Breast epithelium (tissue), 4 donors: ENCODE measurements around the gene ARL6IP5. TPM values are rescaled to one million over a fixed set of nuclear protein-coding genes. Genes with fewer than 3 reads are reported as not detected.

Experiments used
- DNase-seq, 2 donors: peaks; one replicate each; pipeline ENCODE4 v3.0.0-alpha.2; 2019; ENCODE audit warnings: low spot score in 2 of 2
- H3K27ac ChIP-seq, 2 donors: fragments of 200-600 bp; sonication (generic) in 1 of 2; one replicate each; pipeline ENCODE4 v1.5.1; 2016 to 2019; ENCODE audit warnings: mild to moderate bottlenecking in 1 of 2
- H3K27me3 ChIP-seq, 2 donors: fragments of 200-600 bp; sonication (generic) in 1 of 2; one replicate each; pipeline versions ENCODE4 v1.5.1 to v1.6.0; 2017 to 2019; ENCODE audit warnings: control low read depth in 1 of 2, mild to moderate bottlenecking in 1 of 2
- H3K36me3 ChIP-seq: fragments of 200-600 bp; one replicate; pipeline ENCODE4 v1.5.1; 2019
- H3K4me1 ChIP-seq, 2 donors: fragments of 200-600 bp; sonication (generic); one replicate each; pipeline ENCODE4 v1.5.1; 2016 to 2019; ENCODE audit warnings: control low read depth in 1 of 2
- H3K4me3 ChIP-seq, 3 donors: fragments of 200-600 bp; sonication (generic); 1 replicate in 2 of 3; 2 replicates in 1 of 3; pipeline ENCODE4 v1.5.1; 2016 to 2019; ENCODE audit warnings: mild to moderate bottlenecking in 3 of 3, moderate library complexity in 2 of 3
- H3K9me3 ChIP-seq, 2 donors: fragments of 200-600 bp; sonication (generic) in 1 of 2; one replicate each; pipeline ENCODE4 v1.5.1; 2016 to 2019; ENCODE audit warnings: control low read depth in 1 of 2
- CTCF ChIP-seq, 3 donors: fragments of 450-650 bp; IDR thresholded peaks; one replicate each; pipeline ENCODE4 v1.5.1; 2016 to 2017; ENCODE audit warnings: antibody characterized with exemption in 3 of 3, mild to moderate bottlenecking in 3 of 3, moderate library complexity in 3 of 3
- POLR2A ChIP-seq: fragments of 450-650 bp; IDR thresholded peaks from one replicate; pipeline ENCODE4 v1.6.1; 2016; ENCODE audit warnings: antibody characterized with exemption, mild to moderate bottlenecking, moderate library complexity
- POLR2AphosphoS5 ChIP-seq, 3 donors: sonication (generic); formaldehyde crosslinking; IDR thresholded peaks; one replicate each; pipeline ENCODE4 v1.6.1; 2017; ENCODE audit warnings: antibody characterized with exemption in 3 of 3
- intact Hi-C: fragments of 100-400 bp; cut with DNase I; formaldehyde crosslinking; loops from one replicate; pipeline ENCODE4 v1.15.1; 2023; ENCODE audit warnings: low total_unique reads
- total RNA-seq, 3 donors: library from RNA; depleted of rRNA; stranded (reverse); fragments of >200 nt; gene quantifications; one replicate each; pipeline ENCODE4 v1.1.0, GENCODE V29; 2016

Gene ARL6IP5
- total RNA-seq, 3 donors from 2014 or later, result 123 to 210 (median 174) TPM

- Histone ChIP-seq H3K4me3 (no peak overlapping the region), H3K36me3 (no peaks in the 10 kb centered on the region), H3K9me3 (no peaks in the 10 kb centered on the region), H3K4me1 (peaks cover 0 to 13% of the 10 kb centered on the region in 2 donors), H3K27me3 (no peaks in the 10 kb centered on the region), H3K27ac (peak overlapping the region; percentile 34 to 68)
- no peak for TF ChIP-seq CTCF (IDR thresholded peaks at IDR 0.05)
- no peak for TF ChIP-seq POLR2AphosphoS5 (IDR thresholded peaks at IDR 0.05)
- TF ChIP-seq POLR2A, result no peak
- intact Hi-C loops, result no loop called here
- DNase-seq, result no peak
These were observed 2.4 kb upstream of the ARL6IP5 start for GRCh38 chr3:69082361-69082760.

GRCh38 chr3:69082805-69083204 is 1.9 kb upstream of the ARL6IP5 start:
- Histone ChIP-seq H3K27me3 (no peaks in the 10 kb centered on the region), H3K4me1 (peaks cover 0 to 17% of the 10 kb centered on the region in 2 donors), H3K4me3 (no peak overlapping the region), H3K27ac (peak overlapping the region; percentile 34 to 68), H3K36me3 (no peaks in the 10 kb centered on the region), H3K9me3 (no peaks in the 10 kb centered on the region)
- TF ChIP-seq POLR2A (no peak), CTCF (IDR thresholded peaks at IDR 0.05) (no peak), POLR2AphosphoS5 (IDR thresholded peaks at IDR 0.05) (no peak)
- intact Hi-C loops, result no loop called here
- DNase-seq, result no peak

- no peak for DNase-seq
- peak overlapping the region; percentile 91 to 94 (median 94) for H3K4me3 ChIP-seq
- no peaks in the 10 kb centered on the region for H3K36me3 ChIP-seq
- H3K4me1 ChIP-seq, result peaks cover 0 to 34% of the 10 kb centered on the region in 2 donors
- no peaks in the 10 kb centered on the region for H3K9me3 ChIP-seq
- H3K27me3 ChIP-seq, result no peaks in the 10 kb centered on the region
- peak overlapping the region; percentile 92 to 96 for H3K27ac ChIP-seq
- intact Hi-C loops, result no loop called here
- TF ChIP-seq POLR2AphosphoS5 (IDR thresholded peaks at IDR 0.05) (no peak), POLR2A (no peak), CTCF (IDR thresholded peaks at IDR 0.05) (no peak)
These were observed 563 bp downstream of the ARL6IP5 start for GRCh38 chr3:69085168-69085832.

GRCh38 chr3:69085833-69086722 is 1.3 kb downstream of the ARL6IP5 start:
- Histone ChIP-seq H3K27ac (peak overlapping the region; percentile 92 to 96), H3K4me3 (peak overlapping the region; percentile 91 to 94 (median 94)), H3K27me3 (no peaks in the 10 kb centered on the region), H3K4me1 (peaks cover 0 to 42% of the 10 kb centered on the region in 2 donors), H3K36me3 (no peaks in the 10 kb centered on the region), H3K9me3 (no peaks in the 10 kb centered on the region)
- peak; percentile 90 to 92 for DNase-seq
- intact Hi-C loops, result no loop called here
- TF ChIP-seq POLR2A (no peak), POLR2AphosphoS5 (IDR thresholded peaks at IDR 0.05) (peak; percentile 30 to 40 (median 30))

GRCh38 chr3:69087030-69087791 is 2.5 kb downstream of the ARL6IP5 start:
- Histone ChIP-seq H3K4me1 (peaks cover 0 to 42% of the 10 kb centered on the region in 2 donors), H3K36me3 (no peaks in the 10 kb centered on the region), H3K27ac (peak overlapping the region; percentile 92 to 96), H3K27me3 (no peaks in the 10 kb centered on the region), H3K4me3 (peak overlapping the region; percentile 91 to 94 (median 94)), H3K9me3 (no peaks in the 10 kb centered on the region)
- DNase-seq, result no peak
- intact Hi-C loops, result no loop called here
- no peak for TF ChIP-seq POLR2A
